CD4-positive, alpha-beta T cell (primary cell): ENCODE data around the gene CD99L2. TPM values are rescaled to one million over a fixed set of nuclear protein-coding genes. Genes with fewer than 3 reads are reported as not detected.
"Not testable (repeated sequence)": the region's sequence is repeated elsewhere in the genome, so short reads cannot be mapped to it uniquely, and the experiment has no call there.

Experiments
- ATAC-seq: fragments of 200-7000 bp; cut with Tn5 transposase; one replicate; pipeline ENCODE4 v1.10.0; 2022; ENCODE audit warnings: mild to moderate bottlenecking; ENCODE audit not compliant: poor library complexity
- CTCF ChIA-PET: fragments of 350-600 bp; sonication (Branson Sonifier 250); formaldehyde crosslinking; loops from one replicate; lab custom pipeline; 2021; ENCODE audit warnings: antibody characterized with exemption, inconsistent platforms; lab: Charles Lee
- POLR2A ChIA-PET: fragments of 350-600 bp; sonication (Branson Sonifier 250); formaldehyde crosslinking; loops from one replicate; lab custom pipeline; 2021; ENCODE audit warnings: antibody characterized with exemption, inconsistent platforms; lab: Charles Lee
- DNase-seq, 14 experiments: peaks; one replicate each; pipeline ENCODE4 v3.0.0-alpha.2; 2013 to 2020; ENCODE audit warnings: mixed read lengths in 2 of 14
- H3K27ac ChIP-seq, 2 donors: one replicate each; pipeline versions ENCODE4 v1.5.1 to v1.7.0; 2013; ENCODE audit warnings: low read length in 2 of 2, low read depth in 1 of 2, mild to moderate bottlenecking in 1 of 2
- H3K27me3 ChIP-seq, 2 experiments: 1 replicate in 1 of 2; 2 replicates in 1 of 2; pipeline versions ENCODE4 v1.6.1 to v1.7.0; 2013; ENCODE audit warnings: low read length in 2 of 2, control low read depth in 1 of 2, mild to moderate bottlenecking in 1 of 2, moderate library complexity in 1 of 2; ENCODE audit not compliant: insufficient read depth in 2 of 2, control insufficient read depth in 1 of 2
- H3K36me3 ChIP-seq: one replicate; pipeline ENCODE4 v1.6.1; 2013; ENCODE audit warnings: low read length, control low read depth; ENCODE audit not compliant: insufficient read depth
- H3K4me1 ChIP-seq: one replicate; pipeline ENCODE4 v1.6.1; 2013; ENCODE audit warnings: low read length, control low read depth; ENCODE audit not compliant: insufficient read depth
- H3K4me3 ChIP-seq: one replicate; pipeline ENCODE4 v1.5.1; 2013; ENCODE audit warnings: mild to moderate bottlenecking, low read length, moderate library complexity
- H3K9me3 ChIP-seq, 2 experiments: 1 replicate in 1 of 2; 2 replicates in 1 of 2; pipeline versions ENCODE4 v1.6.1 to v1.7.0; 2013; ENCODE audit warnings: low read length in 2 of 2, mild to moderate bottlenecking in 2 of 2, control low read depth in 1 of 2, moderate library complexity in 1 of 2; ENCODE audit not compliant: control insufficient read depth in 1 of 2, insufficient read depth in 1 of 2
- H3K27ac Mint-ChIP-seq: one replicate; pipeline ENCODE4 v1.8.0; 2020; ENCODE audit warnings: mixed read lengths
- H3K27me3 Mint-ChIP-seq: one replicate; pipeline ENCODE4 v1.8.0; 2021; ENCODE audit warnings: mixed read lengths
- H3K36me3 Mint-ChIP-seq: one replicate; pipeline ENCODE4 v1.8.0; 2021; ENCODE audit warnings: low read depth, mixed read lengths
- H3K4me1 Mint-ChIP-seq: one replicate; pipeline ENCODE4 v1.8.0; 2021; ENCODE audit warnings: low read depth, mixed read lengths
- H3K4me3 Mint-ChIP-seq: one replicate; pipeline ENCODE4 v1.8.0; 2020; ENCODE audit warnings: mild to moderate bottlenecking, mixed read lengths
- H3K9me3 Mint-ChIP-seq: one replicate; pipeline ENCODE4 v1.8.0; 2020; ENCODE audit warnings: mixed read lengths
- CTCF ChIP-seq: fragments of 200-600 bp; IDR thresholded peaks from one replicate; pipeline ENCODE4 v1.8.0; 2022; ENCODE audit warnings: antibody characterized with exemption, mild to moderate bottlenecking
- intact Hi-C, 2 experiments: fragments of 100-400 bp; cut with DNase I in 1 of 2; cut with micrococcal nuclease in 1 of 2; formaldehyde crosslinking; loops; one replicate each; pipeline versions ENCODE4 v1.15.1 to v1.9.0; 2023 to 2025; cut with DNase I, micrococcal nuclease
- total RNA-seq, 174 experiments: library from RNA in 2 of 174; stranded (reverse) in 2 of 174; gene quantifications; one replicate each; pipeline ENCODE4 v1.2.3 and lab custom pipeline; 2021 to 2026

CD99L2 gene
- total RNA-seq, 2 experiments from 2014 or later, result 5.3 to 6.5 TPM

GRCh38 chrX:150887906-150888465 lies 10.5 kb downstream of the CD99L2 start:
- no peaks in the 10 kb centered on the region for H3K9me3 ChIP-seq

GRCh38 chrX:150887268-150887667 lies 11.2 kb downstream of the CD99L2 start:
- H3K4me3 ChIP-seq, H3K27me3 Mint-ChIP-seq, H3K4me1 Mint-ChIP-seq, POLR2A ChIA-PET, H3K9me3 Mint-ChIP-seq, H3K36me3 ChIP-seq, H3K4me1 ChIP-seq, CTCF ChIA-PET, DNase-seq, H3K4me3 Mint-ChIP-seq, H3K27ac Mint-ChIP-seq, ATAC-seq, H3K27ac ChIP-seq, H3K9me3 ChIP-seq, H3K36me3 Mint-ChIP-seq, H3K27me3 ChIP-seq, intact Hi-C loops: not testable (repeated sequence)

More at GRCh38 chrX:150887906-150888465, 10.5 kb downstream of the CD99L2 start:
- H3K27ac Mint-ChIP-seq, result no peak overlapping the region
- ATAC-seq (no peak), DNase-seq (no peak)
- Histone ChIP-seq H3K4me1 (no peaks in the 10 kb centered on the region), H3K27ac (no peak overlapping the region), H3K36me3 (no peaks in the 10 kb centered on the region), H3K27me3 (no peaks in the 10 kb centered on the region), H3K4me3 (no peak overlapping the region)
- no peaks in the 10 kb centered on the region for H3K27me3 Mint-ChIP-seq
- ChIA-PET CTCF (no interaction called here), POLR2A (no interaction called here)
- TF ChIP-seq CTCF, result no peak
- H3K36me3 Mint-ChIP-seq, result no peaks in the 10 kb centered on the region
- no peak overlapping the region for H3K4me3 Mint-ChIP-seq
- H3K9me3 Mint-ChIP-seq, result no peaks in the 10 kb centered on the region
- H3K4me1 Mint-ChIP-seq, result peaks cover 5% of the 10 kb centered on the region
- intact Hi-C loops, result no loop called here

- H3K9me3 Mint-ChIP-seq, result no peaks in the 10 kb centered on the region
- no peaks in the 10 kb centered on the region for H3K36me3 Mint-ChIP-seq
- no peak overlapping the region for H3K27ac ChIP-seq
- ATAC-seq (no peak), DNase-seq (no peak)
- peaks cover 5% of the 10 kb centered on the region for H3K4me1 Mint-ChIP-seq
- no peak overlapping the region for H3K27ac Mint-ChIP-seq
- no peak for TF ChIP-seq CTCF
- H3K9me3 ChIP-seq, result no peaks in the 10 kb centered on the region
- ChIA-PET CTCF (no interaction called here), POLR2A (no interaction called here)
- no peak overlapping the region for H3K4me3 ChIP-seq
- intact Hi-C loops, result no loop called here
- H3K36me3 ChIP-seq, result no peaks in the 10 kb centered on the region
- H3K4me3 Mint-ChIP-seq, result no peak overlapping the region
- H3K4me1 ChIP-seq, result peaks cover 2% of the 10 kb centered on the region
- H3K27me3 Mint-ChIP-seq, result no peaks in the 10 kb centered on the region
- no peaks in the 10 kb centered on the region for H3K27me3 ChIP-seq
These were observed 12.1 kb downstream of the CD99L2 start for GRCh38 chrX:150886381-150886780.

GRCh38 chrX:150880808-150881165 lies 17.7 kb downstream of the CD99L2 start:
- ChIA-PET CTCF (no interaction called here), POLR2A (no interaction called here)
- Mint-ChIP-seq H3K27ac (no peak overlapping the region), H3K27me3 (no peaks in the 10 kb centered on the region), H3K4me3 (no peak overlapping the region), H3K36me3 (no peaks in the 10 kb centered on the region), H3K4me1 (peaks cover 22% of the 10 kb centered on the region), H3K9me3 (no peaks in the 10 kb centered on the region)
- Histone ChIP-seq H3K27ac (no peak overlapping the region), H3K9me3 (no peaks in the 10 kb centered on the region), H3K4me1 (peaks cover 9% of the 10 kb centered on the region), H3K27me3 (no peaks in the 10 kb centered on the region), H3K36me3 (no peaks in the 10 kb centered on the region), H3K4me3 (no peak overlapping the region)
- intact Hi-C loops, result no loop called here
- ATAC-seq, result no peak
- peak in 1 of 14 experiments; percentile 0 for DNase-seq
- TF ChIP-seq CTCF, result no peak
